GM18505 (cell line): ENCODE results near the gene CYP24A1.

ENCODE experiments used
- ATAC-seq: cut with Tn5 transposase; IDR thresholded peaks from one replicate; pipeline ENCODE4 v1.9.1; 2021; ENCODE audit not compliant: unreplicated experiment
- POLR2A ChIP-seq: IDR thresholded peaks from 4 replicates; pipeline ENCODE4 v1.6.1; 2011; ENCODE audit warnings: borderline replicate concordance; ENCODE audit not compliant: insufficient read depth, insufficient read length; ENCODE audit errors: extremely low read depth

CYP24A1 gene

DNA sequence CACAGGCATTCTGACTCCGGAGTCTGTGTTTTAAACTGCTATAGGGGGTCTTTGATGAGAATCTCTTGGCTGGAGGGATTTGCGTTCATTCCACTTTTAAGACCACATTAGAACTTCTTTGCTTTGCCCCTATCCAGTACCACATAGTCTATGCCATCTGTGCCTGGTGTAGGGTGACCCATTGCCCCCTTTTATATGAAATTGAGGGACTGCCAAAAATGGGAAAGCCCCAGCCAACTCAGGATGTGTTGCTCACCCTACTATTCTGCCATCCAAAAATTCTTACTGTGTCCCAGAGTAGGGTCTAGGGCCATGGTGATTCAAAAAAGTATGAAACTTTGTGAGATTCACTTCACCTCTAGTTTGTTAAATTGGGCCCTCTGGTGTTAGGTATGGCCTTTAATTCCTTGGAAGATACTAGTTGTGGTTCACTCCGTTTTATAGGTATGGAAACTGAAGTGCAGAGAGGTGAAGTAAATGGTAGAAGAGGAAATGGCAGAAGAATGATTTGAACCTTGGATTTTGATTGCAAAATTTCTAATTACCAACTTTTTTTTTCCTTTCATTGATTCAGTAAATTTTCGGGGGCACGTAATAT is 35.5 kb upstream of the CYP24A1 start:
- no peak for ATAC-seq
- no peak for TF ChIP-seq POLR2A

DNA sequence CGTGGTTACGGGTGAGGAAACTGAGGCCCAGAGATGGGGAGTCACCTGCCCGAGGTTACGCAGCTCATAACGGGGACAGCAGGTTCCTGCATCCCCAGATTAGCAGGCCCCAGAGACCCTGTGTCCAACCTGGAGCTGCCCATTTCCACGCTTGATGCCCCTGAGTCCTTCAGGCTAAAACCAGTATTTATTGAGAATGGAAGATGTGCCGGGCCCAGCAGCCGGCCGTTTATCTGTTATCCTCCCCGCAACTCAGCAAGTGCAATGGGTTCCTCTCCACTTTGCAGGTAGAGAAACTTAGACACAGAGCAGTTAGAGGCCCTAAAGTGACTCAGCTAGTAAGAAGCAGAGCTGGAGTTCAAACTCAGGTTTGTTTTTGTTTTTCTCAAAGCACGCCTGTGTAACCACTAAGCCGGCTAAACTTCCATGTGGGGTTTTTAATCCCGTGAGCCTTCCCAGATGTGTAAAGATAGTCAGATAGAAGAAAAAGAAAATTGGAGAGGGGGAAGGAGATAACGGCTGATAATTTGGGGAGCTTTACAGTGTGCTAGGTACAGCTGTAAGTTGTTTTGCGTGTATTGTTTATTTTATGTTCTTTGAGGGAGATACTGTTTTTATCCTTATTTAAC is 34.9 kb upstream of the CYP24A1 start:
- no peak for TF ChIP-seq POLR2A
- ATAC-seq: no peak

DNA sequence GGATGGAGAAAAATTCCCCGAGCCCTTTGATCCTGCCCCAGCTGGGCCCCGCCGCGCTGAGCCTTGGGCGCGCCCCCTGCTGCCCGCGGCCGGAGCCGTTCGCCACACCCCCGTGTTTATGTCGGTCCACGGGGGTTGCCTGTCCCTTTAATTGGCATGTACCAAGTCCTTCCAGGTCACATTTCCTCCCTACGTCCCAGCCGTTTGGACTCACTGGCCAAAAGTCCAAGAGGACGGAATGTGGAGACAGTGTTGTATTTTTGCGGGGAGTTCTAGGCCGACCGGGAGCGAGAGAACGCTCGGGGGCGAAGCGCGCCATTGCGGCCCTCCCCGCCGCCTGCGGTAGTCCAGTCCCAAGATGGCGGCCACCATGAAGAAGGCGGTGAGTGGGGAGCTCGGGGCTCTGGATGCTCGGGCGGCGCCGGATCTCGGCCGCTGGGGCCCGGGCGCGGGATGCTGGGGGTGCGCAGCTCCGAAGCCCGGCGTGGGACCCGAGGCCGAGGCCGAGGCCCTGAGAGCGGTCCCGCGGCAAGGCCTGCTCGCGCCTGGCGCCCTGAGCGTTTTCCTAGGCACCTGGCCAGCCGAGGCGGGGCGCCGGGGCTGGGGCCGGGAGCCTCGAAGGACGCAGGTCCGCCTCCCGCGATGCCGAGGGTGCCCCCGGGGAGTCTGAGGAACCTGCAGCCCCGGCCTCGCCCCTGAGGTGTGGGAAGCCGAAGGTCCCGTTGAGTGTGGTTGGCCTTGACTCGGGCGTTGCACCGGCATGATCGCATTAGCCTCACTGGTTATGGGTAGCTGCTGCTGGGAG is 34.2 kb upstream of the CYP24A1 start, which contains the start of gene PFDN4:
Gene PFDN4, plus strand, starts transcription at position 345 of the 805 bp plus-strand sequence. Its CDS starts 14 bp downstream, at position 359.
- TF ChIP-seq POLR2A: peak; percentile 68

DNA sequence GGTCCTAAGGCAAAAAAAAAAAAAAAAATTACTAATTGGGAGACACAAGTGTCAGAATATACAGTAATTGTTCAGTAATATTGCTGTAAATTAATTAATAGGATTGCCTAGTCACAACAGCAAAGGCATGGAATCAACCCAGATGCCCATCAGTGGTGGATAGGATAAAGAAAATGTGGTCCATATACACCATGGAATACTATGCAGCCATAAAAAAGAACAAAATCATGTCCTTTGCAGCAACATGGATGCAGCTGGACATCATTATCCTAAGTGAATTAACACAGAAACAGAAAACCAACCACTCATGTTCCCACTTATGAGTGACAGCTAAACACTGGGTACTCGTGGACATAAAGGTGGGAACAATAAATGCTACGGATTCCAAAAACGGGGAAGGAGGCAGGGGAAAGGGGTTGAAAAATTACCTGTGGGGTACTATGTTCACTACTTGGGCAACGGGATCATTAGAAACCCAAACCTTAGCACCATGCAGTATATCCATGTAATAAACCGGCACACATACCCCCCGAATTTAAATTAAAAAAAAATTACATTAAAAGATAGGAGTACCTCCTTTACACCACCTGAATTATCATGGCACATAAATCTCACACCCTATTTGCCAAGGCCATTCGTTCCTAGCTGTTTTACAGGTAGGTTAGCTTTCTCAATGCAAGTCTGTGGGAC is 33.4 kb upstream of the CYP24A1 start:
- no peak for TF ChIP-seq POLR2A
- ATAC-seq: no peak

More for the DNA sequence above, 34.2 kb upstream of the CYP24A1 start, which contains the start of gene PFDN4:
- peak; percentile 95 for ATAC-seq

DNA sequence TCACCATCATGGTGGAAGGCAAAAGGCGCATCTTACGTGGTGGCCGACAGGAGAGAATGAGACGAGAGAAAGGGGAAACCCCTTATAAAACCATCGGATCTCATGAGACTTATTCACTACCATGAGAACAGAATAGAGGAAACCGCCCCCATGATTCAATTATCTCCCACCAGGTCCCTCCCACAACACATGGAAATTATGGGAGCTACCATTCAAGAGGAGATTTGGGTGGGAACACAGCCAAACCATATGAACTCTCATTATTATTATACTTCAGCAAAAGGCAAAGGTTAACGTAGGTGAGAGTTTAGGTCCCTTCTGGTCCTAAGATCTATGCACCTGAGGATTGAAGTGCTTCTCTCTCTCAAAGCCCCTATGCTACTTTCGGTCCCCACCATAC is 31.7 kb upstream of the CYP24A1 start:
- no peak for TF ChIP-seq POLR2A
- no peak for ATAC-seq

DNA sequence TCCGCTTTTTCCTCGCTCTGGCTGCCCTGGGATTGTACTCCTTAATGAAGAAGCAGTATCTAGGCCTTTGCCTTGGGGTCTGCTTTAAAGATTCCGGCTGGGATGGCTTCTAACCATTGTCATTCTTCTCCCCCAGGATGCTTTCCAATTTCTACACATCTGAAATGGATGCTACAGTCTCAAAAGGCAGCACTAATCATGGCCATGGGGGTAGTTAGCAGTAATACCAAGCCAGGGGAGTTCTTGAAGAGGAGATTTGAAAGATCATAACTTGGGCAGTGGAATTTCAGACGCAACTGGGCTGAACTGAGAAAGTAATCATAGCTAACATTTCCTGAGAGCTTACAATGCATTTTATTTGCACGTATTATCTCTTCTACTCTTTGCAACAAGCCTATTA is 30.7 kb upstream of the CYP24A1 start:
- no peak for TF ChIP-seq POLR2A
- no peak for ATAC-seq

DNA sequence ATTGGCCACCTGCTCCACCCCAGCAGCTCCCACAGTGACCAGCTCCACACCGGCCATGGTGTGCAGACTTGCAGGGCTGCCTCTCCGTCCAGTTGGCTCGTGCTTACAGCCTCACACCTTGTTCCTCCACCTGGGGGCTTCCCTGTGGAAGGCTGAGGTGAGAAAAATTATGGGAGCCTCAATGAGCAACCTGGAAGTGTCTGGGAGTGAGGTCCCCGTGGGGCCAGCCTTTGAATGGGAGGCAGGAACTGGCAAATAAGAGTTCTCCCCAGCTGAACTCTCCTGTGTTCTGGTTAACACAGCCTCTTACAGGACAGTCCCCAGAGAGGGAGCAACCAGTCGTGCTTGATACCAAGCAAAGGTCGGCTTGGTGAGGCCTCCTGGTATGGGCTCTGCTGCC is 30.3 kb upstream of the CYP24A1 start:
- TF ChIP-seq POLR2A: no peak
- no peak for ATAC-seq

DNA sequence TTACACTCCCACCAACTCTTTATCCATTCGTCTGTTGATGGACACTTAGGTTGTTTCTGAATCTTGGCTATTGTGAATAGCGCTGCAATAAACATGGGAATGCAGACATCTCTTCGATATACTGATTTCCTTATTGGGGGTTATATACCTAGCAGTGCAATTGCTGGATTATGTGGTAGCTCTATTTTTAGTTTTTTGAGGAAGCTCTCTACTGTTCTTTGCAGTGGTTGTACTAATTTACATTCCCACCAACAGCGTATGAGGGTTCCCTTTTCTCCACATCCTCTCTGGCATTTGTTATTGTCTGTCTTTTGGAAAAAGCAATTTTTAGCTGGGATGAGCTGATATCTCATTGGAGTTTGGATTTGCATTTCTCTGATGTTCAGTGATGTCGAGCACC is 29.5 kb upstream of the CYP24A1 start:
- no peak for TF ChIP-seq POLR2A
- no peak for ATAC-seq

DNA sequence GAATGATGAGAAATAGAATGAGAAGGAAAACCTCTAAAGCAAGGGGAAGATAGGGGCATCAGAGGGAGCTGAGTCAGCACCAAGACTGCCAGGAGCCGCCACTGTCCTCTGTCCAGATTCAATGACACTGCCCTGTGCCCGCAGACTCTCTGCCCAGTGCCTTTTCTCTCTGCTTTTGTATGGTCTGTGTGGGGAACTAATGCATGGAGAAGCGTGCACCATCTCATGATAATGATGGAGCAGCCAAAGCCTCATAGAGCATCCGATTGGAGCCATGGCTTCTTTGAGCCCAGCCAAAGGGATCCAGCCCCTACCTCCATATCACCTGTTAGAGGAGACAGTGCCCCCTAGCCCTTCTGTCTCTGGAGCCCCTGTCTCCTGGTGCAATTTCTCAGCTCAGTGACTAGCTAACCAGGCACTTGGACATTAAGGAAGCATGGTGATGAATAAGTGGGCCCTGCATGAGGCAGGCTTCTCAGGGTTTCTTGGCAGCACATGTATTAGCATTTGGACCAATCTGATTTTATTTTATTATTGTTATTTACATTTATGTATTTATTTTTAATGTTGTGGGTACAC is 27.6 kb upstream of the CYP24A1 start:
- ATAC-seq: no peak
- no peak for TF ChIP-seq POLR2A

DNA sequence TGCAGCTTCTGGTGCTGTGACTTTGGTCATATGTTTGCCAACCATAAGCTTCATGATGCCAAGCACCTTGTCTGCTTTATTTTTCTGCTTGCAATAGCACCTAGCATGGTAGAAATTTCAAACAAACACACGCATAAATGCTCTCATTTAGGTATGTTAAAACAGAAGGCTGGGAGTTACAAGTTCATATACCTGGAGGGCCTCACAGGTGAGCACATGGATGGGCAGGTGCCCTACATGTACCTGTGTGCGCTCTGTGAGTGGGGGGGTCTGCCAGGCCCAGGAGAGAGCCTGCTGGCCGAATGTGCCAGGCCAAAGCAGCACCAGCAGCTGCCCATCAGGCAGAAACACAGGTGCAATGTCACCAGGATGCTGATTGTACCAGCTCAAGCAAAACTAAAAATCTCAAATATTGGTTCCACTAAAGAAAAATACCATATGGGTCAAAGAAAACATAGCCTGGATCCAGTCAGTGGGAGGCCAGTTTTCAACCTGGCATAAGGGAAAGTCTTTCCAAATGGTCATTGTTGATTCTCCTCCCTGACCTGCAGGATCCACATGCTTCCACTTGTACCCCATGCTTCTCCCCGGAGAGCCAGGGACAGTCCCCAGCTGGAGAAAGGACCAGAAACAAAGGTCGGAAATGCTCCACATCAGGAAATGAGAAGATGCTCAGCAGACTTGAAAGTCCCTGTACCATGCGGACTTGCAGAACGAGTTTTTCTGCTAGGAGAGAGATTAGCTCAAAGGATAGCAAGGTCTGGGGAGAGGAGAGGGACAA is 26.9 kb upstream of the CYP24A1 start:
- no peak for TF ChIP-seq POLR2A
- ATAC-seq: no peak

DNA sequence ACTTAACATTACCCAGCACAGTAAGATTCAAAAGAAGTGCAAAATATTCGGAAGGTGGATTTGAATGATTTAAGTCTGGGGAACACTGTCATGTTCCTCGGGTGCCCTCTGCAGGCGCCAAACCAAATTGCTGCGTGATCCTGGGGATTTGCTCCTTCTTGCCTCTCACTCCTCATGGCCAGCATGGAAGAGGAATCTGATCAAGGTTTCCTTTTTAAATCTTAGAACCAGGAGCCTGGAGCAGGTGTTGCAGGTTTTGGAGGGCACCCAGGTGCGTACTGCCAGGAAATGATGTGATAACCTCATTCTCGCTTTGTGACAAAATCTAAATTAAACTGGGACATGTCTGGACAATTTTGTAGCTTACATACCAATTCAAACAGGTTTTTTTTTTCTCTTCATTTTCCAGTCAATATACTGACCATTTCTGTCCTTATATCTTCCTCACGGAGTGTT is 26.0 kb upstream of the CYP24A1 start:
- peak; percentile 63 for ATAC-seq
- no peak for TF ChIP-seq POLR2A

DNA sequence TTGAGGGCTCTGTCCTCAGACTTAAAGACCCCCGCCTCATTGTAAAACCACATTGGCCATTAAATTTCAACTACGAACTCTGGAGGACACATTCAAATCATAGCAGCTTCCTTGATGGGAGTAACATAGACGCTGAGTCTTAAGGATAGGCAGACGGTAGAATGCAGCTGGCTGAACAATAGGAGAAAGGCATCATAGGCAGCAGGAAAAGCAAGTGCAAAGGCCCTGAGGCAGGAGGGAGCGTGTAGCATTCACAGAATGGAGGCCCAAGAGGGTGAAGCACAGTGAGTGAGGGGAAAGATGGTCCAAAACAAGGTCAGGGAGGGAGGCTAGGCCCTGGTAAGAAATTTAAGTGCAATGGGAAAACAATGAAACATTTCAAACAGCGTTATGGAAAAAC is 25.5 kb upstream of the CYP24A1 start:
- TF ChIP-seq POLR2A: no peak
- peak; percentile 7 for ATAC-seq
